Esophagus squamous epithelium (tissue), 5 donors: ENCODE measurements around the gene SPATA7. TPM values are rescaled to one million over a fixed set of nuclear protein-coding genes. Genes with fewer than 3 reads are reported as not detected.

Source experiments
- DNase-seq: peaks from one replicate; lab custom pipeline; 2025; lab: John Stamatoyannopoulos, UW
- H3K27ac ChIP-seq, 4 donors: fragments of 200-600 bp; sonication (generic); one replicate each; pipeline ENCODE4 v1.5.1; 2016 to 2019; ENCODE audit warnings: mild to moderate bottlenecking in 1 of 4
- H3K27me3 ChIP-seq, 4 donors: fragments of 200-600 bp; sonication (generic); 1 replicate in 3 of 4; 2 replicates in 1 of 4; pipeline versions ENCODE4 v1.5.1 to v1.6.0; 2017 to 2021; ENCODE audit warnings: antibody characterized with exemption in 1 of 4
- H3K36me3 ChIP-seq, 3 donors: fragments of 200-600 bp; sonication (generic); one replicate each; pipeline ENCODE4 v1.5.1; 2016 to 2019
- H3K4me1 ChIP-seq, 3 donors: fragments of 200-600 bp; sonication (generic); one replicate each; pipeline ENCODE4 v1.5.1; 2017 to 2019
- H3K4me3 ChIP-seq, 4 donors: fragments of 200-600 bp; sonication (generic); 1 replicate in 3 of 4; 2 replicates in 1 of 4; pipeline ENCODE4 v1.5.1; 2016 to 2019; ENCODE audit warnings: mild to moderate bottlenecking in 2 of 4, moderate library complexity in 1 of 4
- H3K9me3 ChIP-seq, 3 donors: fragments of 200-600 bp; sonication (generic); one replicate each; pipeline ENCODE4 v1.5.1; 2016 to 2019
- CTCF ChIP-seq, 6 experiments: fragments of 450-650 bp in 4 of 6; fragments of 200-600 bp in 2 of 6; sonication (generic) in 2 of 6; IDR thresholded peaks; one replicate each; pipeline ENCODE4 v1.5.1; 2016 to 2019; ENCODE audit warnings: antibody characterized with exemption in 6 of 6, mild to moderate bottlenecking in 4 of 6, moderate library complexity in 4 of 6
- POLR2A ChIP-seq, 4 donors: fragments of 450-650 bp; IDR thresholded peaks; one replicate each; pipeline ENCODE4 v1.6.1; 2017; ENCODE audit warnings: antibody characterized with exemption in 4 of 4, mild to moderate bottlenecking in 4 of 4, moderate library complexity in 3 of 4
- WGBS, 2 donors: methylation state at CpG; one replicate each; pipeline ENCODE4 v1.1.5; 2018; 5-methylcytosine and 5-hydroxymethylcytosine counted together
- intact Hi-C: fragments of 100-400 bp; cut with DNase I; formaldehyde crosslinking; loops from one replicate; pipeline ENCODE4 v1.15.0; 2022
- total RNA-seq, 4 donors: library from RNA; depleted of rRNA; stranded (reverse); fragments of >200 nt; gene quantifications; one replicate each; pipeline ENCODE4 v1.1.0, GENCODE V29; 2016
- donor health status: DM: yes; HTN: yes; CAD: no.

SPATA7 gene
- total RNA-seq, 4 donors from 2014 or later, result 2.2 to 15.2 (median 7.2) TPM

DNA sequence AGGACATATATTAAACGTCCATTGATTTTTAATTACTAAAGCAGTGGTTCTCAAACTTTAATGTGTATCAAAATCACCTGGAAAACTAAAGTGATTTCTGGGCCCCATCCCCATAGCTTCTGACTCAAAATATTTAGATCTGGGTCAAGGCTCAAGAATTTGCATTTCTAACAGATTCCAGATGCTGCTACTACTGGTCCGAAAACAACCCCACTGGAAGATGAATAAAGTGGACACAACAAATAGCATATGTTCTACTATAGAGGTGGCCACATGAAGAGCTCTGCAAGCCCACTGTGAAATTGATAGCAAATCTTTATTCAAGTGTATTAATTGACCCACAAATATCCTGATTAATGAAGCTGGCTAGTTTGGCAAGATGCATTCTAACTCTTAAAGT lies 69.4 kb downstream of the SPATA7 start:
- H3K27me3 ChIP-seq, result no peaks in the 10 kb centered on the region
- intact Hi-C loops, result no loop called here
- no peak for TF ChIP-seq POLR2A (IDR thresholded peaks at IDR 0.05)
- no peak for TF ChIP-seq CTCF (IDR thresholded peaks at IDR 0.05)
- H3K9me3 ChIP-seq, result peaks cover 0 to 5% (median 0%) of the 10 kb centered on the region in 3 donors
- no peak overlapping the region for H3K27ac ChIP-seq
- H3K4me1 ChIP-seq, result no peaks in the 10 kb centered on the region
- no peak for DNase-seq
- peaks cover 0 to 45% (median 0%) of the 10 kb centered on the region in 3 donors for H3K36me3 ChIP-seq
- no peak overlapping the region for H3K4me3 ChIP-seq
- 66 to 81% methylated on average over 2 of the region's 2 CpGs for WGBS, 2 donors

DNA sequence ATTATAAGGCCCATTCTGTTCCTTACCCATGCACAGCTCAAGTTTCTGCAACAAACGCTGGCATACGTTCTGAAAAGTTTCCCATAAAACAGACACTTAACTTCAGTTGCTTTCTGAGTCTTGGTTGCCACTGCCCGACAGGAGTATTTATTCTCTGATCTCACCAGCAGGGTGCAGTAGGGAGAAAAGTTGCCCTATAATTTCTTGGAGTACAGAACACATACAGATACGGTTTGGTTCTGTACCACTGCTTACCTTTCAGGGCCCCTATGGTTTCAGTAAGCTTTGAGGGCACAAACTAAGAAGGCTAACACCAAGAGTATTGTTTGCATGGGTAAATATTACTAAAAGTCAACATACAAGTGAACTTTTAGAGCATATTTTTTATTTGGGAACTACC lies 77.9 kb downstream of the SPATA7 start:
- H3K36me3 ChIP-seq, result peaks cover 0 to 79% (median 0%) of the 10 kb centered on the region in 3 donors
- intact Hi-C loops, result no loop called here
- peaks cover 0 to 8% (median 0%) of the 10 kb centered on the region in 3 donors for H3K9me3 ChIP-seq

GRCh38 chr14:88468406-88468805 lies 82.9 kb downstream of the SPATA7 start:
- Histone ChIP-seq H3K27me3 (no peaks in the 10 kb centered on the region), H3K4me1 (peaks cover 0 to 4% (median 0%) of the 10 kb centered on the region in 3 donors), H3K36me3 (peaks cover 0 to 98% (median 3%) of the 10 kb centered on the region in 3 donors), H3K9me3 (no peaks in the 10 kb centered on the region), H3K4me3 (no peak overlapping the region), H3K27ac (no peak overlapping the region)
- DNase-seq, result no peak
- TF ChIP-seq CTCF (IDR thresholded peaks at IDR 0.05) (no peak), POLR2A (IDR thresholded peaks at IDR 0.05) (no peak)
- WGBS, 2 donors, result 33 to 41% methylated on average over 1 of the region's 1 CpG
- intact Hi-C loops, result no loop called here

More for the DNA sequence above, 77.9 kb downstream of the SPATA7 start:
- peak in 2 of 6 experiments; percentile 23 to 48 for TF ChIP-seq CTCF (IDR thresholded peaks at IDR 0.05)
- TF ChIP-seq POLR2A (IDR thresholded peaks at IDR 0.05), result no peak
- H3K4me1 ChIP-seq, result no peaks in the 10 kb centered on the region
- WGBS, 2 donors, result 75 to 90% methylated on average over 4 of the region's 4 CpGs
- DNase-seq, result no peak
- H3K4me3 ChIP-seq, result no peak overlapping the region
- no peak overlapping the region for H3K27ac ChIP-seq
- H3K27me3 ChIP-seq, result no peaks in the 10 kb centered on the region

DNA sequence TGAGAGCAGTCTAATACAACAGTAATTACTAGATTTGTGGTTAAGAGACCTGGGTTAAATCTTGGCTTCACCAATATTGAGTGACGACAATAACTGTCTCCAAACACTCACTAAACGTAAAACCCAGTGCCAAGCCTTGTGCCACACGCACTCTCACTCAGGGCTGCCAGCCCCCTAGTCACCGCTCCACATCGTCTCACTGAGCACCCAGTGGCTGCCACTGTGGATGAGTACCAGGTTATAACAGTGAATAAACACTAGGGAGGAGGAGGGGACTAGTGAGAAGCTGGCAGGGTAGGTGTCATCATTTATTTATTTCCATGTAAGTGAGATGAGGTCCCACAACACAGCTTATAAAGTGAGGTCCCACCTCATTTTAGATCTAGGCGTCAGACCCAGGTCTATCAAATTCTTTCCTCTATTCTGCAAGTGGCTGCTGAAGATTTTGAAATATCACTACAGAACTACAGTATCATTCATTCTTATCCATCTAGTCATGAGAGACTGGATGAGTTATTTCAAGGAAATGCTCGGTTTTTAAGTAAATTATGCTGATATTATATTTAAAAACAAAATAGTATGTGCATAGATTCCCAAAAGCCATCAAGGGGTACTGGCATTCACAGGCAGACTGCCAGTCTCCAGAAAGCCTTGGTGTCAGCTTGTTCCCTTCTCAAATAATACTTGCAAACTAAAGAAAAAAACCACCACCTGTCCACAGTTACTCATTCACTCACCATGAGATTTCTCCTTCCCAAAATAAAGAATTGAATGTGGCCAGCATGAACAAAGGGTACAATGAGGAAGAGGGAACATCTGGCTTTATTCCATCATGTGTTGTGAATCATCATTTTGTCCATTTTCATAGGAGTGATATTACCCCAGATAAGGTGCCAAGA lies 85.3 kb downstream of the SPATA7 start:
- Histone ChIP-seq H3K27me3 (no peaks in the 10 kb centered on the region), H3K9me3 (no peaks in the 10 kb centered on the region), H3K27ac (no peak overlapping the region), H3K36me3 (peaks cover 0 to 97% (median 3%) of the 10 kb centered on the region in 3 donors), H3K4me1 (peaks cover 0 to 4% (median 0%) of the 10 kb centered on the region in 3 donors), H3K4me3 (no peak overlapping the region)
- WGBS, 2 donors, result 86 to 87% methylated on average over 6 to 7 of the region's 7 CpGs
- TF ChIP-seq POLR2A (IDR thresholded peaks at IDR 0.05), result no peak
- TF ChIP-seq CTCF (IDR thresholded peaks at IDR 0.05), result no peak
- no peak for DNase-seq
- intact Hi-C loops, result no loop called here

DNA sequence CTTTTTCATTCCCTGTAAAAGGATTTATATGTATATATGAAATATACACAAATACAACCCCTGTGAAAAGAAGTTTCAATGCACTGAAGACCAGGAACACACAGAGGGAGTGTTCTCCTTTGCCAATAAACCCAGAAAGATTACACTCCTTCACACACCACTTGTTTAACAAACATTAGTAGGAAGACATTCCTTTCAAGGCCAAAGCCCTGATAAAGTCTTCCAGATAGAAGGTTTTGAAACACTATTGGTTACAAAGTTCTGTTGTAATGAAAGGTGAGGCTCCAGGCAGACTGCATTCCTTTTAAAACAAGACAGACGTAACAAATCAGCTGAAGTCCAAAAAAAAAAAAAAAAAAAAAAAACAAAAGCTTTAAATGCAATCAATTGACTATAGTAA lies 88.3 kb downstream of the SPATA7 start:
- no peak overlapping the region for H3K4me3 ChIP-seq
- no peak overlapping the region for H3K27ac ChIP-seq
- intact Hi-C loops, result no loop called here
- no peaks in the 10 kb centered on the region for H3K27me3 ChIP-seq
- no peaks in the 10 kb centered on the region for H3K9me3 ChIP-seq
- WGBS, 2 donors, result 75 to 77% methylated on average over 1 of the region's 1 CpG
- no peaks in the 10 kb centered on the region for H3K4me1 ChIP-seq
- H3K36me3 ChIP-seq, result peaks cover 2 to 97% (median 6%) of the 10 kb centered on the region in 3 donors
- TF ChIP-seq POLR2A (IDR thresholded peaks at IDR 0.05), result no peak
- TF ChIP-seq CTCF (IDR thresholded peaks at IDR 0.05), result no peak
- no peak for DNase-seq
